H1 (cell line): ENCODE results near the gene EHD4. TPM values are rescaled to one million over a fixed set of nuclear protein-coding genes. Genes with fewer than 3 reads are reported as not detected.

Experiments
- CTCF ChIA-PET: fragments of 300-600 bp; sonication (Branson Sonifier 250); formaldehyde crosslinking; loops from one replicate; lab custom pipeline; 2021; ENCODE audit not compliant: partially characterized antibody; lab: Charles Lee
- POLR2A ChIA-PET: fragments of 300-600 bp; sonication (Branson Sonifier 250); formaldehyde crosslinking; loops from one replicate; lab custom pipeline; 2021; ENCODE audit warnings: inconsistent platforms; ENCODE audit not compliant: partially characterized antibody; lab: Charles Lee
- DNase-seq, 2 experiments: peaks; one replicate each; pipeline versions ENCODE4 v3.0.0 to v3.0.0-alpha.2; 2010 to 2022; ENCODE audit warnings: low spot score in 2 of 2, low read depth in 1 of 2, mixed read lengths in 1 of 2
- FAIRE-seq: peaks from 2 replicates; lab custom pipeline; 2011; peaks lifted over from hg19 to GRCh38; lab: Jason Lieb, UNC
- H2AFZ ChIP-seq: 2 replicates; pipeline ENCODE4 v1.8.1; 2012; ENCODE audit warnings: low read length, inconsistent platforms
- H2AK5ac ChIP-seq: 2 replicates; pipeline ENCODE4 v1.6.1; 2013; ENCODE audit warnings: low read depth, low read length
- H2BK120ac ChIP-seq: replicated peaks from 2 replicates; pipeline ENCODE3; 2013; ENCODE audit warnings: low read depth, low read length, inconsistent platforms
- H2BK12ac ChIP-seq: 2 replicates; pipeline ENCODE4 v1.6.1; 2013; ENCODE audit warnings: low read depth, low read length
- H2BK15ac ChIP-seq: 2 replicates; pipeline ENCODE4 v1.6.1; 2013; ENCODE audit warnings: low read length
- H2BK20ac ChIP-seq: 2 replicates; pipeline ENCODE4 v1.6.1; 2013; ENCODE audit warnings: low read length
- H2BK5ac ChIP-seq: 2 replicates; pipeline ENCODE4 v1.6.1; 2013; ENCODE audit warnings: low read depth, low read length
- H3K14ac ChIP-seq: 2 replicates; pipeline ENCODE4 v1.6.1; 2013; ENCODE audit warnings: inconsistent platforms; ENCODE audit not compliant: insufficient read length
- H3K18ac ChIP-seq: 2 replicates; pipeline ENCODE4 v1.6.1; 2013; ENCODE audit warnings: low read length; ENCODE audit errors: extremely low read depth
- H3K23ac ChIP-seq: 2 replicates; pipeline ENCODE4 v1.6.1; 2013; ENCODE audit warnings: inconsistent platforms; ENCODE audit not compliant: insufficient read length
- H3K23me2 ChIP-seq: 2 replicates; pipeline ENCODE4 v1.6.1; 2013; ENCODE audit warnings: low read depth, low read length
- H3K27ac ChIP-seq: 2 replicates; pipeline ENCODE4 v1.6.1; 2011; ENCODE audit warnings: low read depth, low read length, inconsistent platforms
- H3K27me3 ChIP-seq, 4 experiments: replicated peaks in 1 of 4; 1 replicate in 1 of 4; 2 replicates in 3 of 4; pipeline versions ENCODE4 v1.6.1 to v1.8.1; 2011 to 2013; ENCODE audit warnings: low read length in 3 of 4, mild to moderate bottlenecking in 3 of 4, inconsistent platforms in 2 of 4, mixed read lengths in 2 of 4, moderate library complexity in 1 of 4; ENCODE audit not compliant: control insufficient read depth in 3 of 4, insufficient read depth in 3 of 4; ENCODE audit errors: extremely low read depth in 1 of 4
- H3K36me3 ChIP-seq, 4 experiments: 2 replicates each; pipeline versions ENCODE4 v1.6.1 to v1.8.1; 2011 to 2013; ENCODE audit warnings: mild to moderate bottlenecking in 4 of 4, low read length in 3 of 4, moderate library complexity in 2 of 4, control low read depth in 1 of 4, inconsistent platforms in 1 of 4; ENCODE audit not compliant: insufficient read depth in 4 of 4, control insufficient read depth in 2 of 4
- H3K4ac ChIP-seq: replicated peaks from 2 replicates; pipeline ENCODE3; 2013; ENCODE audit warnings: low read length, low read depth, mixed read lengths, inconsistent platforms; ENCODE audit not compliant: insufficient read length
- H3K4me1 ChIP-seq, 4 experiments: replicated peaks in 1 of 4; 1 replicate in 1 of 4; 2 replicates in 3 of 4; pipeline versions ENCODE4 v1.6.1 to v1.8.1; 2011 to 2013; ENCODE audit warnings: low read length in 3 of 4, inconsistent platforms in 2 of 4, mixed read lengths in 1 of 4; ENCODE audit not compliant: insufficient read depth in 4 of 4, control insufficient read depth in 3 of 4
- H3K4me2 ChIP-seq, 2 experiments: 2 replicates each; pipeline versions ENCODE4 v1.6.1 to v1.8.1; 2011 to 2013; ENCODE audit warnings: low read depth in 2 of 2, low read length in 2 of 2, control low read depth in 1 of 2, inconsistent platforms in 1 of 2, mild to moderate bottlenecking in 1 of 2; ENCODE audit not compliant: insufficient read depth in 1 of 2
- H3K4me3 ChIP-seq, 4 experiments: fragments of 200-600, 300-600 bp in 1 of 4; sonication (generic), shearing (Covaris generic), sonication (Bioruptor Twin) in 1 of 4; 2 replicates each; pipeline versions ENCODE4 v1.5.1 to v1.8.1; 2011 to 2016; ENCODE audit warnings: low read length in 4 of 4, low read depth in 3 of 4, control low read depth in 2 of 4, inconsistent platforms in 2 of 4, mild to moderate bottlenecking in 2 of 4, mixed read lengths in 1 of 4, moderate library complexity in 1 of 4; ENCODE audit not compliant: insufficient read depth in 2 of 4; ENCODE audit errors: extremely low read depth in 1 of 4
- H3K56ac ChIP-seq: replicated peaks from 2 replicates; pipeline ENCODE3; 2013; ENCODE audit warnings: low read depth, mild to moderate bottlenecking, mixed read lengths, low read length, inconsistent platforms; ENCODE audit not compliant: insufficient read length
- H3K79me1 ChIP-seq: 2 replicates; pipeline ENCODE4 v1.6.1; 2013; ENCODE audit warnings: low read depth, low read length, control low read depth
- H3K79me2 ChIP-seq, 2 experiments: 2 replicates each; pipeline versions ENCODE4 v1.6.1 to v1.8.1; 2012 to 2013; ENCODE audit warnings: low read length in 2 of 2, mild to moderate bottlenecking in 2 of 2, inconsistent platforms in 1 of 2; ENCODE audit not compliant: insufficient read depth in 2 of 2, control insufficient read depth in 1 of 2
- H3K9ac ChIP-seq, 4 experiments: replicated peaks in 1 of 4; 1 replicate in 1 of 4; 2 replicates in 3 of 4; pipeline versions ENCODE4 v1.6.1 to v1.8.1; 2011 to 2013; ENCODE audit warnings: low read depth in 3 of 4, low read length in 3 of 4, control low read depth in 2 of 4, mild to moderate bottlenecking in 2 of 4, moderate library complexity in 2 of 4, inconsistent platforms in 1 of 4; ENCODE audit errors: extremely low read depth in 1 of 4
- H3K9me3 ChIP-seq, 2 experiments: 2 replicates each; pipeline versions ENCODE4 v1.6.1 to v1.8.1; 2012 to 2013; ENCODE audit warnings: mild to moderate bottlenecking in 2 of 2, moderate library complexity in 2 of 2, control low read depth in 1 of 2, inconsistent platforms in 1 of 2, low read depth in 1 of 2, low read length in 1 of 2, mixed read lengths in 1 of 2; ENCODE audit not compliant: insufficient read depth in 2 of 2
- H4K20me1 ChIP-seq, 2 experiments: replicated peaks in 1 of 2; 2 replicates each; pipeline versions ENCODE3 to v1.8.1; 2011 to 2013; ENCODE audit warnings: inconsistent platforms in 2 of 2, low read length in 2 of 2, mild to moderate bottlenecking in 1 of 2; ENCODE audit not compliant: insufficient read depth in 2 of 2, control insufficient read depth in 1 of 2
- H4K5ac ChIP-seq: 2 replicates; pipeline ENCODE4 v1.6.1; 2013; ENCODE audit warnings: low read length, low read depth, mixed read lengths, inconsistent platforms; ENCODE audit not compliant: insufficient read length
- H4K8ac ChIP-seq: 2 replicates; pipeline ENCODE4 v1.8.0; 2013; ENCODE audit warnings: mild to moderate bottlenecking, moderate library complexity, low read length, inconsistent platforms; ENCODE audit not compliant: insufficient read depth; ENCODE audit errors: extremely low read depth
- H4K91ac ChIP-seq: replicated peaks from 2 replicates; pipeline ENCODE3; 2013; ENCODE audit warnings: low read length, mixed read lengths, inconsistent platforms; ENCODE audit not compliant: insufficient read length
- BACH1 ChIP-seq: IDR thresholded peaks from 2 replicates; pipeline ENCODE4 v1.6.1; 2012; ENCODE audit warnings: low read length, improper control_type of control experiment
- BCL11A ChIP-seq, 2 experiments: IDR thresholded peaks; one replicate each; pipeline ENCODE4 v1.6.1; 2011; ENCODE audit warnings: low read depth in 2 of 2, low read length in 2 of 2, mild to moderate bottlenecking in 2 of 2
- EZH2 ChIP-seq: fragments of 200-600 bp; sonication (generic); IDR thresholded peaks from 2 replicates; pipeline ENCODE4 v1.7.1; 2012; ENCODE audit warnings: low read depth, mild to moderate bottlenecking, moderate library complexity, low read length, inconsistent platforms; ENCODE audit not compliant: severe bottlenecking
- FOSL1 ChIP-seq: IDR thresholded peaks from 2 replicates; pipeline ENCODE4 v1.6.1; 2011; ENCODE audit warnings: mild to moderate bottlenecking, low read depth, low read length, moderate library complexity; ENCODE audit not compliant: insufficient read depth
- MAX ChIP-seq: IDR thresholded peaks from 2 replicates; pipeline ENCODE4 v1.6.1; 2012; ENCODE audit warnings: inconsistent platforms
- RFX5 ChIP-seq: IDR thresholded peaks from 2 replicates; pipeline ENCODE4 v1.6.1; 2011; ENCODE audit warnings: low read depth, low read length, improper control_type of control experiment, borderline replicate concordance
- SP2 ChIP-seq: IDR thresholded peaks from 2 replicates; pipeline ENCODE4 v1.6.1; 2012; ENCODE audit warnings: mild to moderate bottlenecking, low read length, inconsistent platforms
- SRF ChIP-seq: IDR thresholded peaks from 2 replicates; pipeline ENCODE4 v1.6.1; 2011; ENCODE audit warnings: mild to moderate bottlenecking, low read depth, low read length, moderate library complexity
- USF2 ChIP-seq: IDR thresholded peaks from 2 replicates; pipeline ENCODE4 v1.6.1; 2011; ENCODE audit warnings: low read length, improper control_type of control experiment
- ZNF274 ChIP-seq: IDR thresholded peaks from 2 replicates; pipeline ENCODE4 v1.7.0; 2012; ENCODE audit warnings: low read length, borderline replicate concordance; ENCODE audit errors: extremely low read depth
- WGBS, 2 experiments: shearing (Covaris generic) in 1 of 2; methylation state at CpG; one replicate each; pipeline versions ENCODE4 v1.1.6 to v1.1.7; 2013 to 2015; ENCODE audit warnings: low lambda C conversion rate in 2 of 2, mixed read lengths in 2 of 2, inconsistent platforms in 1 of 2, low coverage in 1 of 2, missing lambda C conversion rate in 1 of 2; ENCODE audit not compliant: insufficient replicate concordance in 2 of 2, insufficient coverage in 1 of 2, insufficient read length in 1 of 2; ENCODE audit errors: extremely low coverage in 1 of 2, missing lambda C conversion rate in 1 of 2; 5-methylcytosine and 5-hydroxymethylcytosine counted together
- polyA plus RNA-seq, 7 experiments: library from polyadenylated mRNA; depleted of rRNA in 3 of 7; stranded (reverse) in 5 of 7; unstranded in 2 of 7; fragments of >200 nt in 5 of 7; fragments of 200-250 nt in 2 of 7; gene quantifications; 1 replicate in 5 of 7; 2 replicates in 1 of 7; 4 replicates in 1 of 7; pipeline versions ENCODE4 v1.2.1 to v1.2.3, GENCODE V29; 2011 to 2013; ENCODE audit warnings: missing spikeins in 2 of 7, mixed read lengths in 2 of 7
- total RNA-seq: library from RNA; stranded (reverse); fragmentation: NEBNext Ultra II Directional; extraction: Animal tissue kit (Norgen Biotek cat#: 25700); gene quantifications from 2 replicates; pipeline ENCODE4 v1.2.1, GENCODE V29; 2021
- TF ChIP-seq, protein P1 (sequence below): IDR thresholded peaks from 2 replicates; pipeline ENCODE4 v1.6.1; 2012; ENCODE audit warnings: inconsistent platforms

EHD4 gene
- total and polyA plus RNA-seq, 2 of the 8 experiments (the other 6 are each of a cell fraction or from before 2014, with no cell fraction given), result 17.5 to 24.5 TPM

- Histone ChIP-seq H3K9ac (no peak overlapping the region), H2BK20ac (no peak overlapping the region), H2BK12ac (no peak overlapping the region), H2AFZ (no peak overlapping the region), H3K14ac (no peak overlapping the region), H3K23ac (no peak overlapping the region), H4K91ac (no peak overlapping the region), H3K23me2 (peaks cover 2% of the 10 kb centered on the region; the same call in 1 of the 2 replicates), H3K4me2 (no peak overlapping the region), H3K79me1 (no peaks in the 10 kb centered on the region), H2BK15ac (no peak overlapping the region), H4K8ac (no peak overlapping the region), H4K20me1 (peaks cover 0 to 9% of the 10 kb centered on the region in 2 experiments), H2BK120ac (no peak overlapping the region), H2AK5ac (no peak overlapping the region), H3K56ac (no peak overlapping the region), H3K79me2 (no peaks in the 10 kb centered on the region; a peak in 1 of 4 replicates), H3K4ac (no peak overlapping the region), H3K27ac (no peak overlapping the region), H3K9me3 (no peaks in the 10 kb centered on the region), H3K4me3 (no peak overlapping the region), H2BK5ac (no peak overlapping the region), H3K4me1 (peaks cover 0 to 4% (median 2%) of the 10 kb centered on the region in 4 experiments; a peak in 2 of 7 replicates), H3K27me3 (no peaks in the 10 kb centered on the region), H3K36me3 (peaks cover 3 to 11% (median 8%) of the 10 kb centered on the region in 4 experiments; a peak in 5 of 8 replicates), H3K18ac (no peak overlapping the region), H4K5ac (no peak overlapping the region)
- WGBS, 2 experiments, result 88% methylated on average over 6 of the region's 6 CpGs; no CpG with 5 or more reads in 1 of the 2 experiments
- POLR2A ChIA-PET, result interaction anchor here (1.4 kb wide), 1 partner anchor 49 kb away, joined by 3 read pairs; no protein-coding TSS in a partner anchor
- CTCF ChIA-PET, result interaction anchor here (0.9 to 11.0 kb wide), 3 partner anchors 10 to 319 kb away, joined by 3 to 105 read pairs (median 3); partner anchors contain the start of gene MAPKBP1
- FAIRE-seq (no peak), DNase-seq (no peak)
- TF ChIP-seq SP2 (no peak), MAX (no peak), BACH1 (no peak), ZNF274 (no peak), EZH2 (no peak), SRF (no peak), BCL11A (IDR thresholded peaks at IDR 0.05; ENCODE audit: low read depth in 2 of 2, low read length in 2 of 2) (no peak), RFX5 (no peak), USF2 (no peak), FOSL1 (no peak)
- TF ChIP-seq, protein P1, sequence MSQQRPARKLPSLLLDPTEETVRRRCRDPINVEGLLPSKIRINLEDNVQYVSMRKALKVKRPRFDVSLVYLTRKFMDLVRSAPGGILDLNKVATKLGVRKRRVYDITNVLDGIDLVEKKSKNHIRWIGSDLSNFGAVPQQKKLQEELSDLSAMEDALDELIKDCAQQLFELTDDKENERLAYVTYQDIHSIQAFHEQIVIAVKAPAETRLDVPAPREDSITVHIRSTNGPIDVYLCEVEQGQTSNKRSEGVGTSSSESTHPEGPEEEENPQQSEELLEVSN, result no peak
Measured at GRCh38 chr15:41899854-41900442, 72.4 kb downstream of the EHD4 start.
